Karpas-422 (cell line): Measurements from ENCODE around the gene ZFC3H1. TPM values are rescaled to one million over a fixed set of nuclear protein-coding genes. Genes with fewer than 3 reads are reported as not detected.
A peak's percentile ranks its signal among the peaks of the same experiment; 100 is the strongest.

Experiments used
- DNase-seq: peaks from one replicate; pipeline ENCODE4 v3.0.0-alpha.2; 2015
- H2AFZ ChIP-seq: fragments of 200-600 bp; sonication (generic); 2 replicates; pipeline ENCODE4 v1.6.1; 2014; ENCODE audit warnings: antibody characterized with exemption, low read length, mixed read lengths
- H3K27ac ChIP-seq: fragments of 200-600 bp; sonication (generic); 2 replicates; pipeline ENCODE4 v1.5.1; 2014; ENCODE audit warnings: mild to moderate bottlenecking, low read length, moderate library complexity
- H3K27me3 ChIP-seq: fragments of 200-600 bp; sonication (generic); 2 replicates; pipeline ENCODE4 v1.6.1; 2014; ENCODE audit warnings: low read length, mixed read lengths
- H3K36me3 ChIP-seq: fragments of 200-600 bp; sonication (generic); 2 replicates; pipeline ENCODE4 v1.6.1; 2014; ENCODE audit warnings: low read length, mixed read lengths; ENCODE audit not compliant: insufficient read depth
- H3K4me1 ChIP-seq: fragments of 200-600 bp; sonication (generic); 2 replicates; pipeline ENCODE4 v1.6.1; 2014; ENCODE audit warnings: mild to moderate bottlenecking, low read length, mixed read lengths
- H3K4me2 ChIP-seq: fragments of 200-600 bp; sonication (generic); 2 replicates; pipeline ENCODE4 v1.6.1; 2014; ENCODE audit warnings: low read length, low read depth, mild to moderate bottlenecking; ENCODE audit not compliant: poor library complexity, severe bottlenecking
- H3K4me3 ChIP-seq: fragments of 200-600 bp; sonication (generic); 2 replicates; pipeline ENCODE4 v1.5.1; 2014; ENCODE audit warnings: mild to moderate bottlenecking, antibody characterized with exemption, low read length, mixed read lengths
- H3K79me2 ChIP-seq: fragments of 200-600 bp; sonication (generic); 2 replicates; pipeline ENCODE4 v1.6.1; 2014; ENCODE audit warnings: mild to moderate bottlenecking, low read length, mixed read lengths
- H3K9ac ChIP-seq: fragments of 200-600 bp; sonication (generic); 2 replicates; pipeline ENCODE4 v1.6.0; 2014; ENCODE audit warnings: low read length
- H3K9me2 ChIP-seq: fragments of 200-600 bp; sonication (generic), shearing (Covaris generic); replicated peaks from 2 replicates; pipeline ENCODE4 v1.6.0; 2014; ENCODE audit warnings: mild to moderate bottlenecking, low read length, moderate library complexity; ENCODE audit not compliant: insufficient read depth
- H3K9me3 ChIP-seq: fragments of 300-700, 200-600 bp; sonication (generic); 2 replicates; pipeline ENCODE4 v1.6.1; 2014; ENCODE audit warnings: low read length, mixed read lengths
- H4K20me1 ChIP-seq: fragments of 200-600 bp; sonication (generic); 2 replicates; pipeline ENCODE4 v1.6.1; 2014; ENCODE audit warnings: mild to moderate bottlenecking, antibody characterized with exemption, low read length, low read depth; ENCODE audit not compliant: insufficient read depth
- total RNA-seq: library from RNA; depleted of rRNA; stranded (reverse); fragments of >200 nt; shearing (Covaris generic); gene quantifications from 2 replicates; pipeline ENCODE4 v1.2.3, GENCODE V29; 2014; ENCODE audit warnings: low replicate concordance

The ZFC3H1 gene
- total RNA-seq, 1 experiment from 2014 or later, result 74.7 TPM

GRCh38 chr12:71640316-71640715, 23.3 kb downstream of the ZFC3H1 start:
- peaks cover 72% of the 10 kb centered on the region; the same call in 1 of the 2 replicates for H3K36me3 ChIP-seq
- no peak overlapping the region for H2AFZ ChIP-seq
- H3K9me3 ChIP-seq, result no peaks in the 10 kb centered on the region
- no peak overlapping the region for H3K27ac ChIP-seq
- no peak overlapping the region for H3K4me2 ChIP-seq
- no peaks in the 10 kb centered on the region for H3K27me3 ChIP-seq
- no peaks in the 10 kb centered on the region for H3K9me2 ChIP-seq
- peaks cover 8% of the 10 kb centered on the region; the same call in 1 of the 2 replicates for H3K4me1 ChIP-seq
- DNase-seq, result no peak
- no peak overlapping the region for H3K9ac ChIP-seq
- peaks cover 43% of the 10 kb centered on the region for H3K79me2 ChIP-seq
- no peak overlapping the region for H3K4me3 ChIP-seq
- no peaks in the 10 kb centered on the region for H4K20me1 ChIP-seq

- peak; percentile 49 for DNase-seq
Observed at GRCh38 chr12:71639341-71639760, 24.3 kb downstream of the ZFC3H1 start.

GRCh38 chr12:71638499-71638898, 25.1 kb downstream of the ZFC3H1 start:
- no peak for DNase-seq
- Histone ChIP-seq H3K9me2 (no peaks in the 10 kb centered on the region), H3K27ac (no peak overlapping the region), H3K27me3 (no peaks in the 10 kb centered on the region), H3K4me1 (peaks cover 8% of the 10 kb centered on the region; the same call in 1 of the 2 replicates), H3K79me2 (peaks cover 31% of the 10 kb centered on the region), H4K20me1 (no peaks in the 10 kb centered on the region), H3K9me3 (no peaks in the 10 kb centered on the region), H3K4me2 (no peak overlapping the region), H2AFZ (no peak overlapping the region), H3K9ac (no peak overlapping the region), H3K36me3 (peaks cover 72% of the 10 kb centered on the region), H3K4me3 (no peak overlapping the region)

More at GRCh38 chr12:71639341-71639760, 24.3 kb downstream of the ZFC3H1 start:
- Histone ChIP-seq H3K4me3 (no peak overlapping the region), H3K9me2 (no peaks in the 10 kb centered on the region), H2AFZ (no peak overlapping the region), H3K4me2 (no peak overlapping the region), H3K27ac (no peak overlapping the region), H3K9ac (no peak overlapping the region), H3K36me3 (peaks cover 72% of the 10 kb centered on the region; the same call in 1 of the 2 replicates), H3K79me2 (peaks cover 39% of the 10 kb centered on the region), H3K27me3 (no peaks in the 10 kb centered on the region), H4K20me1 (no peaks in the 10 kb centered on the region), H3K4me1 (peaks cover 8% of the 10 kb centered on the region; the same call in 1 of the 2 replicates), H3K9me3 (no peaks in the 10 kb centered on the region)

- no peak overlapping the region for H2AFZ ChIP-seq
- no peaks in the 10 kb centered on the region for H3K27me3 ChIP-seq
- peaks cover 8% of the 10 kb centered on the region; the same call in 1 of the 2 replicates for H3K4me1 ChIP-seq
- peak overlapping the region; percentile 31 for H3K27ac ChIP-seq
- H3K36me3 ChIP-seq, result peaks cover 76% of the 10 kb centered on the region
- no peaks in the 10 kb centered on the region for H4K20me1 ChIP-seq
- no peaks in the 10 kb centered on the region for H3K9me3 ChIP-seq
- H3K79me2 ChIP-seq, result peaks cover 27% of the 10 kb centered on the region; the same call in 1 of the 2 replicates
- H3K4me2 ChIP-seq, result no peak overlapping the region
- no peak overlapping the region for H3K9ac ChIP-seq
- DNase-seq, result peak; percentile 88
- no peaks in the 10 kb centered on the region for H3K9me2 ChIP-seq
- H3K4me3 ChIP-seq, result no peak overlapping the region
Observed at GRCh38 chr12:71636704-71637115, 26.9 kb downstream of the ZFC3H1 start.

GRCh38 chr12:71627438-71628002, 36.1 kb downstream of the ZFC3H1 start:
- no peak overlapping the region for H2AFZ ChIP-seq
- H3K36me3 ChIP-seq, result peaks cover 93% of the 10 kb centered on the region
- peaks cover 7% of the 10 kb centered on the region; the same call in 1 of the 2 replicates for H3K4me1 ChIP-seq
- peaks cover 49% of the 10 kb centered on the region for H3K79me2 ChIP-seq
- no peaks in the 10 kb centered on the region for H4K20me1 ChIP-seq
- DNase-seq, result no peak
- H3K9me3 ChIP-seq, result no peaks in the 10 kb centered on the region
- no peaks in the 10 kb centered on the region for H3K9me2 ChIP-seq
- H3K27ac ChIP-seq, result no peak overlapping the region
- H3K4me3 ChIP-seq, result no peak overlapping the region
- H3K27me3 ChIP-seq, result no peaks in the 10 kb centered on the region
- H3K4me2 ChIP-seq, result no peak overlapping the region
- no peak overlapping the region for H3K9ac ChIP-seq

GRCh38 chr12:71626768-71627167, 36.9 kb downstream of the ZFC3H1 start:
- Histone ChIP-seq H3K27ac (no peak overlapping the region), H2AFZ (no peak overlapping the region), H3K79me2 (peaks cover 48% of the 10 kb centered on the region), H3K4me1 (peaks cover 7% of the 10 kb centered on the region; the same call in 1 of the 2 replicates), H4K20me1 (no peaks in the 10 kb centered on the region), H3K9me3 (no peaks in the 10 kb centered on the region), H3K9me2 (no peaks in the 10 kb centered on the region), H3K9ac (no peak overlapping the region), H3K4me2 (no peak overlapping the region), H3K27me3 (no peaks in the 10 kb centered on the region), H3K4me3 (no peak overlapping the region), H3K36me3 (peaks cover 93% of the 10 kb centered on the region)
- DNase-seq, result no peak

- peak; percentile 56 for DNase-seq
- Histone ChIP-seq H3K4me1 (peaks cover 7% of the 10 kb centered on the region; the same call in 1 of the 2 replicates), H3K79me2 (peaks cover 45% of the 10 kb centered on the region), H3K27me3 (no peaks in the 10 kb centered on the region), H3K9me2 (no peaks in the 10 kb centered on the region), H2AFZ (no peak overlapping the region), H3K4me3 (no peak overlapping the region), H3K27ac (no peak overlapping the region), H4K20me1 (no peaks in the 10 kb centered on the region), H3K4me2 (no peak overlapping the region), H3K36me3 (peaks cover 90% of the 10 kb centered on the region), H3K9ac (no peak overlapping the region), H3K9me3 (no peaks in the 10 kb centered on the region)
Observed at GRCh38 chr12:71626098-71626497, 37.5 kb downstream of the ZFC3H1 start.

- Histone ChIP-seq H3K27ac (no peak overlapping the region), H3K36me3 (peaks cover 86% of the 10 kb centered on the region), H3K9ac (no peak overlapping the region), H3K4me1 (peaks cover 7% of the 10 kb centered on the region; the same call in 1 of the 2 replicates), H4K20me1 (no peaks in the 10 kb centered on the region), H3K27me3 (no peaks in the 10 kb centered on the region), H3K4me3 (no peak overlapping the region), H3K9me2 (no peaks in the 10 kb centered on the region), H3K79me2 (peaks cover 45% of the 10 kb centered on the region), H3K4me2 (no peak overlapping the region), H3K9me3 (no peaks in the 10 kb centered on the region), H2AFZ (no peak overlapping the region)
- DNase-seq, result no peak
Observed at GRCh38 chr12:71625476-71625875, 38.2 kb downstream of the ZFC3H1 start.
